Activated CD8-positive, alpha-beta memory T cell treated with anti-CD3 and anti-CD28 coated beads, Interleukin-2, amount 10 ng/mL, durations not matched to agents 7 days and 5 days (primary cell): ENCODE results near the gene IL1R1. TPM values are rescaled to one million over a fixed set of nuclear protein-coding genes. Genes with fewer than 3 reads are reported as not detected.

Experiments used
- ATAC-seq: fragments of 150-1000 bp; cut with Tn5 transposase; one replicate; pipeline ENCODE4 v1.10.0; 2021; ENCODE audit warnings: moderate library complexity
- CTCF ChIA-PET: fragments of 350-600 bp; sonication (Branson Sonifier 250); formaldehyde crosslinking; loops from one replicate; lab custom pipeline; 2021; ENCODE audit warnings: antibody characterized with exemption; lab: Charles Lee
- DNase-seq: peaks from one replicate; pipeline ENCODE4 v3.0.0-alpha.2; 2020
- H3K27ac Mint-ChIP-seq: one replicate; pipeline ENCODE4 v1.8.0; 2021; ENCODE audit warnings: mild to moderate bottlenecking, mixed read lengths
- H3K27me3 Mint-ChIP-seq: one replicate; pipeline ENCODE4 v1.8.0; 2021; ENCODE audit warnings: mixed read lengths
- H3K36me3 Mint-ChIP-seq: one replicate; pipeline ENCODE4 v1.8.0; 2021; ENCODE audit warnings: mild to moderate bottlenecking, mixed read lengths
- H3K4me1 Mint-ChIP-seq: one replicate; pipeline ENCODE4 v1.8.0; 2021; ENCODE audit warnings: mixed read lengths
- H3K4me3 Mint-ChIP-seq: one replicate; pipeline ENCODE4 v1.8.0; 2021; ENCODE audit warnings: mild to moderate bottlenecking, moderate library complexity, mixed read lengths
- H3K9me3 Mint-ChIP-seq: one replicate; pipeline ENCODE4 v1.8.0; 2022; ENCODE audit warnings: low read depth, mixed read lengths
- total RNA-seq, 2 experiments: library from RNA; stranded (reverse); gene quantifications; one replicate each; pipeline ENCODE4 v1.2.3, GENCODE V29; 2021

IL1R1 gene
- total RNA-seq, 2 experiments from 2014 or later, result 0.40 to 0.41 TPM

DNA sequence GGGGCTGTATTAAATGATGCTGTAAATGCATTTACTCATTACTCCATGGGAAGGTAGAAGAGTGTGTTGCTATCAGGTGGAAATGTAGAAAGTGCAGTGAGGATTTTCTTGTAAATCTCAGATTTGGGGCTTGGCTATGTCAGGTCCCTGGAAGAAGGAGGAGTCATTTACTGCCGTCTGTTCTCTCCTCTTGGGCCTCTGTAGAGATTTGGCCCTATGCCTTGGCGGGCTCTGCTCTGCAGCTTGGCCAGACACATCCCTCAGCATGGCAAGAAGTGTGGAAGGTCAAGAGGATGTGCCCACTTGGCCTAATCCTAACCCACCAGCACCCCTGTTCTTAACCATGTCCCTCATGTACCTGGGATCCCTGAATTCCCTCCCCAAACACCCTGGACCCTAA is 6.7 kb downstream of the IL1R1 start:
- H3K4me3 Mint-ChIP-seq, result no peak overlapping the region
- ATAC-seq, result no peak
- DNase-seq, result no peak
- peaks cover 5% of the 10 kb centered on the region for H3K36me3 Mint-ChIP-seq
- H3K27me3 Mint-ChIP-seq, result no peaks in the 10 kb centered on the region
- CTCF ChIA-PET, result no interaction called here
- H3K9me3 Mint-ChIP-seq, result peaks cover 18% of the 10 kb centered on the region
- no peak overlapping the region for H3K27ac Mint-ChIP-seq
- H3K4me1 Mint-ChIP-seq, result peaks cover 4% of the 10 kb centered on the region

DNA sequence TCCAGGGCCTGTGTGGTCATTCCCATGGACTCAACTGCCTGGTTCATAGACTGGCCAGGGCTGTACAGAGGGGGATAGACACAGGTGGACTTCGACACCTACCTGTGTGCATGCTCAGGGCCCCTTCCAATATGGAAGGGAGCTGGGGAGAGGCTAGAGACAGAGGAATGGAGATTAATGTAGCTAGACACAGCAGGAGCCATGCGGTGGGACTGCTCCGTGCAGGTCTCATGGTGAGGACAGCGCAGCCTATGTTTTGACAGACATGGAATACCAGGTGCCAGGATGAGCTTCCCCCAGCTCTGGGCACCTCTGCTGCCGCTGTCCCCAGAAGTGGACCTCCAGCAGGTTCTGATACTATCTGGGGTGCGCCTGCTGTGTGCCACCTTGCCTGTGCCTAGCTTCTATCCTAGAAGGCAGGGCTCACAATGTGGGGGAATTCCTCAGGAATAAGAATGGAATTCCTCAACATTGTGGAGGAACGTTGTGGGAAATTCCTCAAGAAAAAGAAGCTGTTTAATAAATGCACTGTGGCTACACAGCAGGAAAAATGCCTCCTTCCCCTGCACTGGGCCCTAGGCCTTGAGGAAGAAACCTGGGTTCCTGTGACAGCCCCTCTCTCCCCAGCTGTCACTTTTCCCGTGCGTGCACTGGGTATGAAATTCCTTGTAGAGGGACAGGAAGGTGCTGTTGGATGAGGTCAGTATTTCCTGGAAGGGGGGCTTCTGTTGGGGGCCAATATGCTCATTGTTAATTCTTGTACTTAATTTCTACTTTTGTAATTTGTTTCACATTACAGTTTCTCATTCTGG is 7.3 kb downstream of the IL1R1 start:
- CTCF ChIA-PET, result no interaction called here
- Mint-ChIP-seq H3K4me3 (no peak overlapping the region), H3K9me3 (peaks cover 18% of the 10 kb centered on the region), H3K4me1 (peaks cover 4% of the 10 kb centered on the region), H3K27me3 (no peaks in the 10 kb centered on the region), H3K36me3 (peaks cover 3% of the 10 kb centered on the region), H3K27ac (no peak overlapping the region)
- DNase-seq (no peak), ATAC-seq (no peak)

DNA sequence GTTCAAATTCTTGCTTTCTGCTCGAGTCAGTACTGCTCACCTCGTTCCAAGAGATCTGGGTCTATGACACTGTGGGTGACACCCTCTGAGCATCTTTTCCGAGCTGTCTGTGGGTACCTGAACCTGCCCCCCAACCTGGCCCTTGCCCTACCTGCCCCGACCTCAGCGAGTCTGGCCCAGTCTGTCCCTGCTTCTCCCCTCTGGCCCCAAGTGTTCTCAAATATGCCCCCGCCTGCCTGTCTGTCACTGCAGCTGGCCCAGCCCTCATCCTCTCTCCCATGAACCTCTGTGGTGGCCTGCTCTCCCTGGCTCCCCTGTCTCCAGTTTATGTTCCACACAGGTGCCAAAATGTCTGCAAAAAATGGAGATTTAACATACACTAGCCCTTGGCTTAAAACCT is 11.8 kb downstream of the IL1R1 start:
- DNase-seq (no peak), ATAC-seq (no peak)
- Mint-ChIP-seq H3K27ac (no peak overlapping the region), H3K27me3 (no peaks in the 10 kb centered on the region), H3K9me3 (peaks cover 9% of the 10 kb centered on the region), H3K4me1 (no peaks in the 10 kb centered on the region), H3K36me3 (no peaks in the 10 kb centered on the region), H3K4me3 (no peak overlapping the region)
- CTCF ChIA-PET, result interaction anchor here (1.3 kb wide), 1 partner anchor 86 kb away, joined by 3 read pairs; no protein-coding TSS in a partner anchor

DNA sequence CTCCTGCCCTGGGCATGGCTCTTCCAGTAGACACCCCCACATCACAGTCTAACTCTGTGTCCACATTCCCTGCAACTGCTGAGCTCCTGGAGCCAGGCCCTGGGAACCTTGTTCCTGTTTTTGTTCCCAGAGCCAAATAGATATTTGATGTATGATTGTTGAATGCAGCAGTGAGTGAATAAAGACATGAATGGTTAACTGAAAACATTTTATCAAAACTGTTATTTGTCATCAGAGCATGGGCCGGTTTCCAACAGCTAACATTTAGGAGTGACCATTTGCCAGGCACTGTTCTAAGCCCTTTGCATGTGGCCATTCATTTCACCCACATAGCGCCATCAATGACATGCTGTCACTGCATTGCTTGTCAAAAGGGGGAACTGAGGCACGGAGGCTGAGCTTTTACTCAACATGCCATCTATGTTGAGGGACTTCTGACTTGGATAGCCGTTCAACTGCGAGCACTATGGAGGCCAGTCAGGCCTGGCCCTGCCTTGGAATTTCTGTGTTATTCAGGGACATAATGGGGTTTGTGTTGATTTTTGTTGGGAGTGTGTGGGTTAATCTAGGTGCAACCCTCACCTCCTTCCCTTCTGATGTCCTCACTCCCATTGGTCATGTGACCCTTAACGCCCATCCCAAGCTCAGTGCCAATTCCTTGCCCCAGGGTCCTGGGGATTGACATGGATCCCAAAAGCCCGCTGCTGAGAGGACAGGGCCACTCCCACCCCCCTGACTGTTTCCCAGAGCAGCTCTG is 12.6 kb downstream of the IL1R1 start:
- no peaks in the 10 kb centered on the region for H3K27me3 Mint-ChIP-seq
- no peak overlapping the region for H3K4me3 Mint-ChIP-seq
- H3K9me3 Mint-ChIP-seq, result peaks cover 9% of the 10 kb centered on the region
- CTCF ChIA-PET, result interaction anchor here (1.3 kb wide), 1 partner anchor 86 kb away, joined by 3 read pairs; no protein-coding TSS in a partner anchor
- no peak for ATAC-seq
- no peaks in the 10 kb centered on the region for H3K36me3 Mint-ChIP-seq
- H3K4me1 Mint-ChIP-seq, result no peaks in the 10 kb centered on the region
- DNase-seq, result no peak
- no peak overlapping the region for H3K27ac Mint-ChIP-seq

DNA sequence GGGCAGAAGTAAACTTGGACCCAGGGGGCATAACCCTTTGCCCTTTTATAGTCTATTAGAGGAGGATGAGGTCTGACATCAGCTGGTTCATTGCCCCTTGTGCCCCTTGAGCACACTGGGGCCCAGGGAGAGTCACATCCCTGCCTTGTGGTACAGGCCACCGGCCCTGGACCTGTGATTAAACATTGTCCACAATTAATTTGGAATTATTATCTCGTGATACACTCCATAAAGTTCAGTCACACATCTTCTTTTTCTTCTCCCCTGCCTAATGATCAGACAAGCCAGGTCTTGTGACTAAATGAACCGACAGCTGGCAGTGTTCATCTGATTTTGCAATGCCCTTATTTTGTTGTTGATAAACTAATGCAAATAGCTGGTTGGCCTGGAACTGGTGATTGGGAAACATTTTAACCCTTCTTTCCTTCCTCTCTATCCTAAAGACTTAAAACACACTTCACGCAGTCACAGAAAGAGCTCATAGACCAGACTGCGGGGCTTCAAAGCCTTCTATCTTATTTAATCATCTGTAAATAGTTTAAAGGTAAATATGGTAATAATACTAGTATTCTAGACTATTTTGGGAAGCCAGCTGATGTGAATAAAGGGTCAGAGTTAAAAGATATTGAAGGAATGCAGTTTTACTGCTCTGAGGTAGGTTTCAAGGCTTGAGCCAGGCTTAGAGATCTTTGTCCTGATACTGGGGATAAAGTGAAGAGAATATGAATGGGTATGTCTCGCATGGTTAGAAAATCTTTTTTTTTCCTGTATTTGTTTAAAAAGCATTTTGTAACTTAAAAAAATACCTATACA is 13.4 kb downstream of the IL1R1 start:
- H3K4me3 Mint-ChIP-seq, result no peak overlapping the region
- H3K4me1 Mint-ChIP-seq, result no peaks in the 10 kb centered on the region
- no peaks in the 10 kb centered on the region for H3K27me3 Mint-ChIP-seq
- ATAC-seq, result no peak
- CTCF ChIA-PET, result interaction anchor here (1.3 kb wide), 1 partner anchor 85 kb away, joined by 3 read pairs; no protein-coding TSS in a partner anchor
- no peaks in the 10 kb centered on the region for H3K36me3 Mint-ChIP-seq
- peaks cover 7% of the 10 kb centered on the region for H3K9me3 Mint-ChIP-seq
- no peak overlapping the region for H3K27ac Mint-ChIP-seq
- no peak for DNase-seq

DNA sequence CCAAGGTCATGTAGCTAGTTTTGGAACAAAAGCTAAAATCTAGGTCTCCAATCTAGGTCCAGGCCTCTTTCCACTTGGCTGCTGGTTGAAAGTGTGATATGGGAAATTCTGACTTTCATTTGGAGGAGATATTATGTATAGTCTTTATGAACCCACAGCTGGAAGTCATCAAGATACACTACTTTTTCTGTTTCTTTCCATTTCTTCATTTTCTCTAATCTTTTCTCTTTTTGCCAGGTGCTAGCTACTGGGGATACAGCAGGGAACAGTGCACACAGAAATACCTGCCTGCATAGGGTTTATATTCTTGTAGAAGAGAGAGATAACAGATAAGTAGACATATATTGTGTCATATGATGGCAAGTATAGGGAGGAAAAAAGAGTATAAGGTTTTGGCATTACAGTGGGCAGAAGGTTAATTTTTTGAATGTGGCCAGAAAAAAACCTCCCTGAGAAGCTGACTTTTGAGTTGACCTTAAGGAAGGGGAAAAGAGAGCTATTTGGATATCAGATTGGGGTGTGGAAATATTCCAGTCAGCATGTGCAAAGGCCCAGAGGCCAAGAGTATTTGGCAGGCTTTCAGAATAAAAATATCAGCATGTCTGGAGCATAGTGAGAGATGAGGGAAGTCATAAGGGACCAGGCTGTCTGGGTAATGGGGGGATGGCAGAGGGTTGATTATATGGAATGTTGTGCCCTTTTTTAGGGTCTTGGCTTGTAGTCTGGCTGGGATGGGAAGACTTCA is 15.6 kb downstream of the IL1R1 start:
- H3K4me1 Mint-ChIP-seq, result no peaks in the 10 kb centered on the region
- CTCF ChIA-PET, result interaction anchor here (1.2 kb wide), 1 partner anchor 57 kb away, joined by 3 read pairs; no protein-coding TSS in a partner anchor
- no peak overlapping the region for H3K4me3 Mint-ChIP-seq
- H3K9me3 Mint-ChIP-seq, result peaks cover 5% of the 10 kb centered on the region
- H3K27me3 Mint-ChIP-seq, result no peaks in the 10 kb centered on the region
- H3K27ac Mint-ChIP-seq, result no peak overlapping the region
- DNase-seq (no peak), ATAC-seq (no peak)
- no peaks in the 10 kb centered on the region for H3K36me3 Mint-ChIP-seq

DNA sequence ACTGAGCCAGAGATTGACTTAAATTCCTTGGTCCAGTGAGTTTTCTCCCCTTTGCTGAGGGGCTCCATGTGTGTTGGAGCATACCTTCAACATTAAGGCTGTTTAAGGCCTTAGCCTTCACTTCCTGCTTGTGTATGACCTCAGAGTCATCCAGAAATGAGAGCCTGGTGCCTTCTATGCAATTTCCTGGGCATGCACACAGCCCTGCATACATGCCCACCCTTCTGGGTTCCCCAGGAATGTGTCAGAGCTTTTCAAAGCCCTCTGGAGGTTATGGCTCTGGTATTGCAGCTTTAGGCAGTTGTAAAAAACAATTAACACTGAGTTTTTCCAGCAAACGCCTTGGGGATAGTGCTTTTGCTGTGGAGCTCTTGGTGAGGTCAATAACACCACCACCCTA is 16.7 kb downstream of the IL1R1 start:
- no peak for DNase-seq
- Mint-ChIP-seq H3K9me3 (peaks cover 3% of the 10 kb centered on the region), H3K36me3 (peaks cover 1% of the 10 kb centered on the region), H3K4me1 (no peaks in the 10 kb centered on the region), H3K4me3 (no peak overlapping the region), H3K27ac (no peak overlapping the region), H3K27me3 (no peaks in the 10 kb centered on the region)
- no peak for ATAC-seq
- CTCF ChIA-PET, result interaction anchor here (1.1 to 1.4 kb wide), 3 partner anchors 16 to 56 kb away, joined by 3 read pairs; no protein-coding TSS in a partner anchor

DNA sequence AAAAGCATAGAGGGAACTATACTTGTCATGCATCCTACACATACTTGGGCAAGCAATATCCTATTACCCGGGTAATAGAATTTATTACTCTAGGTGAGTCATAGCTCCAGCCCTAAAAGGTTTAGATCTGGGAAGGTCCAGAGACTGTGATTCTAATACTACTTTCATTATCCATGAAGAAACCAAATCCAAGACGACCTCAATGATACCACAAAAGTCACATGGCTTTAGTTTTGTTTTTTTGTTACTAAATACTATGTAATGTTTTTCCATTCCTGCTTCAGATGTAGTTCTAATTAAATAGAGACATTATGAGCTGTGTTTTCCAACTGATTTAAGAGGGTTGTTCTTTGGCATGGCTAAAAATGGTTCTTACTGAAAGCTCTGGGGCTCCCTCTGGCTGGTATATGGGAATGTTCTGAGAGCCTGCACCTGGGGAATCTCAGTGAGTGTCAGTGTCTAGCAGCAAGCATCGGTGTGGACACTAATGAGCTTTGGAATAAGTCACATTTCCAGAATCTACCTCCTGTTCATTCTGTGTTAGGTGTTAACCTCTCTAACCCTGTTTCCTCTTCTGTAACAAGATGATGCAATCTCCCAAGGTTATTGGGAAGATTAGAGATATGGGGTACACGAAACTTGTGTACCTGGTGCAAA is 23.8 kb downstream of the IL1R1 start:
- ATAC-seq (no peak), DNase-seq (no peak)
- peaks cover 2% of the 10 kb centered on the region for H3K27me3 Mint-ChIP-seq
- CTCF ChIA-PET, result interaction anchor here (0.6 to 1.5 kb wide), 3 partner anchors 11 to 146 kb away, joined by 3 to 4 read pairs (median 3); no protein-coding TSS in a partner anchor
- H3K4me3 Mint-ChIP-seq, result no peak overlapping the region
- no peak overlapping the region for H3K27ac Mint-ChIP-seq
- H3K36me3 Mint-ChIP-seq, result peaks cover 4% of the 10 kb centered on the region
- H3K4me1 Mint-ChIP-seq, result peaks cover 5% of the 10 kb centered on the region
- H3K9me3 Mint-ChIP-seq, result no peaks in the 10 kb centered on the region

DNA sequence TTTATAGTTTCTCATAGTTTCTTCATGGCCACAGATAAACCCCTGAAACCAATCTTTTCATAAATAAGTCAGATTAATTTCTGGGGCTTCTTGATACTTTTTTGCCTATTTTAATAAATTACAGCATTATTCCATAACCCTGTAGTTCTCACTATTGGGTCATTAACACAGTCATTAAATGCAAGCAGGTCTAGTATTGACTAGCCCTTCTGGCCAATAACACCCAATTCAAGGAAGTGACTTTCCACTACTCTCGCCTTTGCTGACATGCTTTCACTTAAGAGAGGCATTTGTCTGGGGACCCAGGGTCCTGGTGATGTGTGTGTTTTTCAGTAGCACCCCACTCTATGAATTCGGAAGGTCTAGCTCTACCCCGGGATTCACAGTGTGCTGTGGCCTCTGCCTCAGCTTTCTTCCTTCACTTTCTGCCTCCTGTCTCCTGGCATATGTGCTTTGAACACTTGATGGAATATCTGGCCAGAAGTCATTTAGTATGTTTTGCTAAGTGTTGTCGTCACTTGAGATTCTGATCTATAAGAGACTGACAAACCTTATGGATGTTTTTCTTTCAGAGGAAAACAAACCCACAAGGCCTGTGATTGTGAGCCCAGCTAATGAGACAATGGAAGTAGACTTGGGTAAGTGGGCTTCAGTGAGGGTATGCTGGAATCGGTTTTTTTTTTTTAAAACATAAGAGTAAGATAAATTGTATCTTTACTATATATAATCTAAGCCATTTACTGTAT is 25.7 kb downstream of the IL1R1 start:
- Mint-ChIP-seq H3K36me3 (peaks cover 4% of the 10 kb centered on the region), H3K27me3 (peaks cover 2% of the 10 kb centered on the region), H3K27ac (no peak overlapping the region), H3K9me3 (no peaks in the 10 kb centered on the region), H3K4me3 (no peak overlapping the region), H3K4me1 (peaks cover 7% of the 10 kb centered on the region)
- DNase-seq (no peak), ATAC-seq (no peak)
- CTCF ChIA-PET, result no interaction called here

DNA sequence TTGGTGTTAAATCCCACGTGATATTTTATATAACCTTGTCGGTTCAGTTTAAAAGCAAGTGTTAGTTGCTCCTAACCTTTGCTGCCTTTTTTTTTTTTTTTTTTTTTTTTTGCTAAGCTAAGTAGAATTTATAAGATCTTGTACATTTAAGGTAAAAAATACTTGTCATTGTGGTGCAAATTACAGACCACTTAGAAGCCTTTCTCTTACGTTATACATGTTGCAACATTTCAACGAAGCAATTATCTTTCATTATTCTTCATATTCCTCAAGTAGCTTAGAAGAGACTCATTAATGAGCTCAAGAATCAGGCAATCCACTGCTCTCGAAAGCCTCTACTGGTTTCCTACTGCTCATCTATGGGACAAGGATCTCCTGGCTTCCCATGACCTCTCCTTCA is 29.4 kb downstream of the IL1R1 start:
- Mint-ChIP-seq H3K4me1 (peaks cover 2% of the 10 kb centered on the region), H3K36me3 (peaks cover 2% of the 10 kb centered on the region), H3K4me3 (no peak overlapping the region), H3K27me3 (no peaks in the 10 kb centered on the region), H3K9me3 (no peaks in the 10 kb centered on the region), H3K27ac (no peak overlapping the region)
- ATAC-seq (no peak), DNase-seq (no peak)
- CTCF ChIA-PET, result no interaction called here

DNA sequence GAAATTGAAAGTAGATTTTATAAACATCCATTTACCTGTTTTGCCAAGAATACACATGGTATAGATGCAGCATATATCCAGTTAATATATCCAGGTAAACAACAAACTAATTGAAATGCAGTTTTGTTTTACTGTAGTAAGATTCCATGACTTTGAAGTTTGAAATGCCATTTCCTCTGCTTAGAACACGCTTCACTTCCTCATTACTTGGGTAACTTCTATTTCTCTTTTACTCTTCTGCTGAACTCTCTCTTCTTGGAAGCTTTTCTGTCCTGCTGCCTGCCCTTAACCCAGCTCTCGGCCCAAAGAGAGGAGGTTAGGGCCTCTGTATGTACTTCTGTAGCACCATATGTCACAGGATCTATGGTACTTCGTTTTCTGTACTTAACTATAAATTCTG is 30.2 kb downstream of the IL1R1 start:
- ATAC-seq (no peak), DNase-seq (no peak)
- CTCF ChIA-PET, result no interaction called here
- H3K4me3 Mint-ChIP-seq, result no peak overlapping the region
- H3K4me1 Mint-ChIP-seq, result peaks cover 2% of the 10 kb centered on the region
- H3K27me3 Mint-ChIP-seq, result peaks cover 2% of the 10 kb centered on the region
- peaks cover 1% of the 10 kb centered on the region for H3K36me3 Mint-ChIP-seq
- H3K27ac Mint-ChIP-seq, result no peak overlapping the region
- H3K9me3 Mint-ChIP-seq, result no peaks in the 10 kb centered on the region

DNA sequence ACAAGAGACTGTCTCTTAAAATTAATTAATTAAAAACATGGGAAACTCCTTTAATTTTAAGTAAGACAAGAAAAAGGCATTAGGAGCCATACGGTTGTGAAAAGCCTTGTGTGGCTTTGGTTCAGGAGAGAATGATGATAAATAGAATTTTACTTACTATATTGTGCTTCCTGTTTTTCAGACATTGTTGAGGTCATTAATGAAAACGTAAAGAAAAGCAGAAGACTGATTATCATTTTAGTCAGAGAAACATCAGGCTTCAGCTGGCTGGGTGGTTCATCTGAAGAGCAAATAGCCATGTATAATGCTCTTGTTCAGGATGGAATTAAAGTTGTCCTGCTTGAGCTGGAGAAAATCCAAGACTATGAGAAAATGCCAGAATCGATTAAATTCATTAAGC is 33.6 kb downstream of the IL1R1 start:
- H3K4me1 Mint-ChIP-seq, result peaks cover 2% of the 10 kb centered on the region

More for the DNA sequence above, 33.6 kb downstream of the IL1R1 start:
- Mint-ChIP-seq H3K9me3 (no peaks in the 10 kb centered on the region), H3K4me3 (no peak overlapping the region), H3K27me3 (peaks cover 6% of the 10 kb centered on the region), H3K27ac (no peak overlapping the region), H3K36me3 (no peaks in the 10 kb centered on the region)
- DNase-seq (no peak), ATAC-seq (no peak)
- CTCF ChIA-PET, result no interaction called here
